DOHH2 (cell line): ENCODE measurements around the gene LPIN1.

Experiments used
- EZH2phosphoT487 ChIP-seq: fragments of 200-600 bp; sonication (generic); IDR thresholded peaks from 2 replicates; pipeline ENCODE4 v1.6.1; 2017; ENCODE audit warnings: borderline replicate concordance, mild to moderate bottlenecking, antibody characterized with exemption, low read length, moderate library complexity, mixed read lengths
- TF ChIP-seq, protein P1 (sequence below): fragments of 200-600 bp; sonication (generic); IDR thresholded peaks from one replicate; pipeline ENCODE4 v1.5.1; 2014; ENCODE audit warnings: antibody characterized with exemption, mild to moderate bottlenecking, low read depth, low read length; ENCODE audit not compliant: poor library complexity, severe bottlenecking

DNA sequence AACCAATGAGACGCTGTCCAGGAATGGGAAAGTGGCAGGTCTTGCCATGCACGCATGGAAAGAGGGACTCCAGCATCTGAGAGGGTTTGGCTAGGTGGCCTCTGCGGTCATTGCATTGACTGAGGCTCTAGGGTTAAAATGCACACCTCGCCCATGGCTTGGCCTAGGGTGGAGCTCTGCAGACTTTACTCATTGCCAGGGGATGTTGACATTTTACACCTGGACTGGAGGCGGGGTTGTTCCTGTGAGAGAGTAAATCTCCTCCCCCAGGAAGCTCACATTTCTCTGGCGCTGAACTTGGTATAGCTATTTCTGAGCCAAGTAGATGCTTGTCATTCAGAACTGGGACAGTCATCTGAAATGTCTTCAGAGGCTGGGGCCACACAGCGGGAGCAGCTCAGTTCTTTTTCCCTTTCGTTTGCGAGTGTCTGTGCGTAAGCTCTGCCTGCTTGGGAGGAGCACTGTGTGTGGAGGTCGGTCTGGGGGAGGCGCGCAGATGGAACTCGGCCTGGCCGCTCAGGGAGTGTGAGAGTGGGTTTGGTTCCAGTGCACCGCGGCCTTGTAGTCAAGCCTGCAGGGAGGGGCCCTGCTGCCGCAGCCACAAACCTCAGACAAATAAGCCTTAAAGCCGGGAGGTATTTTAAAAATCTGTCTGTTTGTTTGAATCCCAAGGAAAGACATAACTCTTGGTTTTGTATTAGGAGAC lies 76.5 kb downstream of the LPIN1 start:
- TF ChIP-seq, protein P1, sequence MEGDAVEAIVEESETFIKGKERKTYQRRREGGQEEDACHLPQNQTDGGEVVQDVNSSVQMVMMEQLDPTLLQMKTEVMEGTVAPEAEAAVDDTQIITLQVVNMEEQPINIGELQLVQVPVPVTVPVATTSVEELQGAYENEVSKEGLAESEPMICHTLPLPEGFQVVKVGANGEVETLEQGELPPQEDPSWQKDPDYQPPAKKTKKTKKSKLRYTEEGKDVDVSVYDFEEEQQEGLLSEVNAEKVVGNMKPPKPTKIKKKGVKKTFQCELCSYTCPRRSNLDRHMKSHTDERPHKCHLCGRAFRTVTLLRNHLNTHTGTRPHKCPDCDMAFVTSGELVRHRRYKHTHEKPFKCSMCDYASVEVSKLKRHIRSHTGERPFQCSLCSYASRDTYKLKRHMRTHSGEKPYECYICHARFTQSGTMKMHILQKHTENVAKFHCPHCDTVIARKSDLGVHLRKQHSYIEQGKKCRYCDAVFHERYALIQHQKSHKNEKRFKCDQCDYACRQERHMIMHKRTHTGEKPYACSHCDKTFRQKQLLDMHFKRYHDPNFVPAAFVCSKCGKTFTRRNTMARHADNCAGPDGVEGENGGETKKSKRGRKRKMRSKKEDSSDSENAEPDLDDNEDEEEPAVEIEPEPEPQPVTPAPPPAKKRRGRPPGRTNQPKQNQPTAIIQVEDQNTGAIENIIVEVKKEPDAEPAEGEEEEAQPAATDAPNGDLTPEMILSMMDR: no peak
- no peak for TF ChIP-seq EZH2phosphoT487
